Measurements from ENCODE around the gene FAM135A.

The FAM135A gene

DNA sequence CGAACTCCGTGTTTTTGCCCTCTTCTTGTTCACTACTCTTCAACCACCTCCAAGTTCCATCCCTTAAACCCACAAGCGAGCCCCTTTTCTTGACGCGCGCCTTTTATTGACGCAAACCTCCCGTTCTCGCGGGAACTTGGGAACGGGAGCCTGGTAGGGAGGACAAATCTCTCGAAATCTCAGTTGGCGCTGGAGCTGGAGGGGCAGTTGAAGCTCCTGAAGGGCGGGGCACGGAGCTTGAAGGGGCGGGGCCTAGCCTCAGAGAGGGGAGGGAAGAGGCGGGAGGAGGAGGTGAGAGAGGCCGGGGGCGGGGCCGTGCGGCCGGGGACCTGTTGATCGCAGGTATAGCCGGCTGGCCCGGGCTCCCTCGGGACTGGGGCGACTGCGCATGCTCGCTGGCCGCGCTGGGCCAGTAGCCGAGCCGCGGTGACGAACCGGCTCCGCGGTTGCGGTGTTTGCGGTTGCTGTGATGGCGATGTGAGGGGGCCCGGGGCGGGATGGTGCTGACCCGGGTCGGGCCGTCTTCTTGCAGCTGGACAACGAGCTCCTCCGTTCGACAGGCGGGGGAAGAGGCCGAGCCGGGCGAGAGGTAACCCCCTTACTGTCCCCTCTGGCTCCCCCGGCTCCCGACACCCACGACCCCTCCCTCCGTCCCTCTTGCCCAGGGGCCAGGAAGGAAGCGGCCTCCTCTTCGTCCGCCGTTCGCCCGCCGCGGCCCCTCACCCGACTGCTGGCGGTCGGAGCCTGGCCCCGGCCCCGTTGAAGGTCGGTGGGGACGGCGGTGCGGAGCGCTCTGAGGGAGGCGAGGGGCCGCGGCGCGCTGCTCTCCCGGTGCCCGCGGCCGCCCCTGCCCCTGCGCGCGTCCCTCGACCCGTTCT is at the start of gene FAM135A:
TSS of gene FAM135A (plus strand) at position 395 of the 878 bp plus-strand sequence. CDS start 14,835 bp downstream, outside the sequence.
- peak; percentile 99 for DNase-seq

DNA sequence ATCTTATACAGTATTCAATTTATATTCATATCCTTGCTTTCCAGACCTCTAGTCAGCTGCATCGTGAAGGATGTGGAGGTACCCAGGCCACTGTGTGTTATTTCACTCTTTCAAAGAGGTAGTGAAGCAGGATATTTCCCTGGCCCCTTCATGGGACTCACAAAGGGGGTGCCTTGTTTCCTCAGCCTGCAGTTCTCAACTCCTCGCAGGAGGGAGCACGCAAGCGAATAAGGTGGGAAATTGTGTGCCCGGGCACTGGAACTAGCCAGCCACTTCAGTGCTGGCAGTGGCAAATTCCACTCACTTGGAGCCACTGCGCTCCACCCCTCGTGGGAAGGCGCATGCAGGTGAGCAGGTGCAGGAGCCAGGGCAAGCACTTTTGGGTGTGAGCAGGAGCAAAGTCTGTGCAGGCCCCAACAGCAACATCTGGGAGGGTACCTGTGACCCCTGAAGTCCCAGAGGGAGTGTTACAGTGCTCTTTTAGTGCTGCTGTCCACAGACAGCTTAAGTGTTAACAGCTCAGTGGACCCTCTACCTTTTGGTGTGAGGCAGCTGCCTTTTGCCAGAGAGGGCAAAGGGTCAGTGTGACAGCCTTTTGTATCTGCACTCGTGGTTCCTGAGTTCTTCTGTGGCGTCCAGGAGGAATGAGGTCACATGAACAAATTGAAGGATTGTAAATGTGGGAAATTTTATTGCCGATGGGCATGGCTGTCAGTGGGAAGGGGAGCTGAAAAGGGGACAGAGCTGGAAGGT is 49.4 kb upstream of the FAM135A start:
- DNase-seq = no peak

DNA sequence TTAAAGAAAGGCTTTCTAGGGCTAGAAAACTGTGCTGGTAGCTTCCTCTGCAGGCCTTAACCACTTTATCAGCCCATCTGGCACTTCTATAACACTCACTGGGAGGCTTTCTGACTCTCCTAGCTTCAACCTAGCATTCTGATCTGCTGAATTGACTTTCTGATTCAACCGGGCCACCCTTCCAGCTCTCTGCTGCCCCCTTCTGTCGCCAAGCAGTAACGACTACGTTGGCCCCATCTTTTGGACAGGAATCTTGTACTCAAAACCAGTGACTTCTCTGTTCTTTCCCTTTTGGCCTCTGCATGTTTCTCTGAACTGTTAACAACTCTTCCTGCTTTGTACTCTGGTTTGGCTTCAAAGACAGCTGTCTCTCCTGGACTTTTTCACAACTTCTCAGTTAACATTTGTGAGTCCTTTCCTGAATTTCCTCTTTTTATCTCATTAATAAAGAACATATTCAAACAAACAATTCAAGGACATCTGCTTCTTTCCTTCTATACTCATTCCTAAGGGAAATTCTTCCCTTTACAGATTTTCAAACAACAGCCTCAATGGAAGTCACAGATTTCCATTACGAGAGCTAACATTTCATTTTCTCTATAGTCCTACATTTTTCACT is 43.9 kb upstream of the FAM135A start:
- peak; percentile 79 for DNase-seq

DNA sequence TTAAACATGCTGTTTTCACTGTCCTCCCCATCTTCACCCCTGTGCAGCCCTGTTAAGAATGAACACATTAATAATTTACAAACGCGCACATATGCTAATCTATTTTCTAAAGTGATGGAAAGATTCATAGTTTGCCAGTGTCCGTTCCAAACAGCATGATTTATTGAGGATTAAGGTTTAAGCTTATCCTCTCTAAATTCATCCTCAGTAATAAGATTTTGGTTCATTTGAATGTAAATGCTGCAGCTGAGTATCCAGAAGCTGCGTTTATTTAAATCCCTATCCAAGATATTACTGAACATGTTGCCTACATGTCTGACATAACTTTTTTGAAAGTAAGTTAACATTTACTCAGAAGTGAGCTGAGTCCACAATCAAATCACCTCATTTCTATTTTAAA is 42.8 kb upstream of the FAM135A start:
- no peak for DNase-seq

DNA sequence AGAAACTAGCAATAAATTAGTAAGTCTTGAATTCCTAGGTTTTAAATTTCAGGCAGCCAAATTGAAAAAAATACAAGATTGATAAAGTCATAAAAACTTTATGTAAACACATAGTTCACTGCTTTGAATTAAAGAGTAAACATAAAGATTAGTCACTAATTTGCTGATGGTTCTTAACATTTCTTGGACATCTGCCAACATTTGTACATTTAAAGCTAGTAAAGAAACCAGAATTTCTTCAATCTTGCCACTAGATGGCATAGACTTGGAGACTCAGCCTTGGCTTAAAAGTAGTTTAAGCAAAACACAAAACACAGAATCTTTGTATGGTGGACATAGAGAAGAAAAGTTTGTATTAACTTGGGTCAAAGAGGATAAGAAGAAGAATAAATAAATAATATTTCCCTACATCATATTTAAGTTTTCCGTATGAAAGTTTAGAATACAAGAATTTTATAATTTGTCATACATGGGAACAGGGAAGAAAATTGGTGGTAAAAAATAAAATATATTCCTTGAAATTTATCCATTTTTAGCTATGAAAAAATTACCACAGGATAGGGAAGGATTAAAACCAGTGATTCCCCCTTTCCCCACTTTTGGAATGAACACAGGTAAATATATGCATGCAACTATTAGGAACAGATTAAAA is 41.7 kb upstream of the FAM135A start:
- DNase-seq = no peak

DNA sequence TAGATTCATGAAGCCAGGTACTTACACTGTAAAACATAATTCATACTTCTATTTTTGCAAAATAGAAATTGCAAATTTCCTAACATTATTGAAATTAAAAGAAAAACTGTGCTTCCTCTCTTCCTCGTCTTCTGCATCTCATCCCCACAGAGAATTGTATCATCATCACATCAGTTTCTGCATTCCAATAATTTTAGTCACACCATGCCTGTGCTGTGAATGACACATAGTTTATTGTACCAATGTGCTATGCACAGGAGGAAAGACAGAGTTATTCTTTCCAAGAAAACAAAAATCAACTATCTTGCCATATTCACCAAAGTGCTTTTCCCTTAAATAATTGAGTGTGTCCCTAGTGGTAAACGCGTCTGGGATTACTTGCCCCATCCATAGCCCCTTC is 38.1 kb upstream of the FAM135A start:
- DNase-seq = no peak

DNA sequence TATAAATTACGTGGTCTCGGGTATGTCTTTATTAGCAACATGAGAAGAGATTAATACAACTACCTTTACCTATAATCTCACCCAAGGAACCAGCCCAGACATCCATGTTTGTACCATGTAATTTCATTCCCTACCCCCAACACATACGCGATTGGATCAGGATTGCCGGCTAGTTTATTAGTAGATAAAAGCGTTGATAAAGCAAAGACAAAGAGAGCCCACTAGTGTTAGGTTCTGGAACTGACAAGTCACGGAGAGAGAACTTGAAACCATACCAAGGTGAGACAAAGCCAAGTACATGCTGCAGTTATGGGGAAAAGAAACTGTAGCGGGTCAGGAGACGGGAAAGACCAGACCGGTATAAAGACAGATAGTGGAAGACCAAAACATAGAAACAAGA is 37.4 kb upstream of the FAM135A start:
- no peak for DNase-seq

DNA sequence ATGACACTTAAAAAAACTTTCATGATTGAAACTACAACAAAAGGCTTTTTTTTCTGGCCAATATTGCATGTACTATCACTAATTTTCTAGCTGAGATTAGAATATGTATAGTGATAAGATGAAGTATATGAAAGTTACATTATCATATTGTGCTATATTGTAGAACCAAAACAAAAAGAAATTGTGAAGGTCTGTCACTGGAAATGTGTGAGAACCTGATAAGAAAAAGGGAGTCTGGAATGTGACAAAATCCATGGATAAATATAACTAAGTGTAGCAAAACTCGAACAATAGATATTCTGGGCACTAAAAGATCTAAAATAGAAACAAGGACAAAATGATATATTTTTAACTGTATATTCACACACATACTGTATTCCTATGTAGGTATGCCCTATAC is 36.7 kb upstream of the FAM135A start:
- no peak for DNase-seq

DNA sequence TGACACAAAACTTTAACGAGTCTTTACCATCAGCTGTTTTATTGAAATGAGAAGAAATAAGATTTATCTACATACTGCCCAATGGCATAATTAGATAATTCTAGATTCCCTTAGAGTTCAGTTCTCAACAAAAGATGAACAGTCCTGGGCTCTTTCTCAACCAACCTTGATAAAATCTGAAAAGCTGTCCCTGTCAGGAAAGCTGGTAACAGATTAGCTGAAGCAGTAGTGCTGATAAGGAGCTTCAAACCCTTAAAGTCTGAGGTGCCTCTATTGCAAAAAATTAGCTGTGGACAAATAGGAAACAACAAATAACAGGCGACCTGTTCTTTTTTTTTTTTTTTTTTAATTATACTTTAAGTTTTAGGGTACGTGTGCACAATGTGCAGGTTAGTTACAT is 35.9 kb upstream of the FAM135A start:
- no peak for DNase-seq

DNA sequence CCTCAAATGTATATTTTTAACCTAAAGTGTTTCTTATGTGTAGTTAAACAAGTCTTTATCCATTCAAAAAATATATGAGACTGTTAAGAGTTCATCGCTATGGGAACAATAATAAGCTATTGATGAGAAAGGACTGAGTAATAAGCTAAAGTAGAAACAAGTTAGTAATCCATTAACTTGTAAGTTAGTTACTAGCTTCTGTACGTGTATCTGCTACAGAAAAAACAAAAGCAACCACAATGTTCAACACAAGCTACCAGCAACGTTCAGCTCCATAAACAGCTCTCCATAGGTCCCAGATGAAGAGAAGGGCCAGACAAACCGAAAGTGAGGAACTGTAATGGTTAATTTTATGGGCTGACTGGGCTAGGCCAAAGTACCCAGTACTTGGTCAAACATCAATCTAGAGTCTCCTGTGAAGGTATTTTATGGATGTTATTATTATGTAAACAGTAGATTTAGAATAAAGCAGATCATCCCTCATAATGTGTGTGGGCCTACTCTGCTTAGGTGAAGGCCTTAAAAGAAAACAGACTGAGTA is 33.8 kb upstream of the FAM135A start:
- DNase-seq = no peak

DNA sequence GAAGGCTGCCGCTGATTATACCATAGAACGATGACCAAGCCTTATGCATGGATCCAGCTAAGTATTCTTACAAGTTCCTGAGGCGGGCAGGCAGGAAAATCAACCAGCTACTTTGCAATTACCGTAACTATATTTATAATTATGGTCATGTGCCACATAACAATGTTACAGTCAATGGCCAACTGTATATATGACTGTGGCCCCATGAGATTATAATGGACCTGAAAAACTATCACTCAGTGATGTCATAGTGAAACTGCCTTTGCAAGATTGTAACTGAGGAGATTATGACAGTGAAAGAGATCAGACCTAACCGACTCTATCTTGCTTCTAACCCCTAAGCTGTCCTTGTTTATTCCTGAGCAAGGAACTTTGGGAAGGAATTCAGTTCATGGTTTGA is 33.1 kb upstream of the FAM135A start:
- no peak for DNase-seq

DNA sequence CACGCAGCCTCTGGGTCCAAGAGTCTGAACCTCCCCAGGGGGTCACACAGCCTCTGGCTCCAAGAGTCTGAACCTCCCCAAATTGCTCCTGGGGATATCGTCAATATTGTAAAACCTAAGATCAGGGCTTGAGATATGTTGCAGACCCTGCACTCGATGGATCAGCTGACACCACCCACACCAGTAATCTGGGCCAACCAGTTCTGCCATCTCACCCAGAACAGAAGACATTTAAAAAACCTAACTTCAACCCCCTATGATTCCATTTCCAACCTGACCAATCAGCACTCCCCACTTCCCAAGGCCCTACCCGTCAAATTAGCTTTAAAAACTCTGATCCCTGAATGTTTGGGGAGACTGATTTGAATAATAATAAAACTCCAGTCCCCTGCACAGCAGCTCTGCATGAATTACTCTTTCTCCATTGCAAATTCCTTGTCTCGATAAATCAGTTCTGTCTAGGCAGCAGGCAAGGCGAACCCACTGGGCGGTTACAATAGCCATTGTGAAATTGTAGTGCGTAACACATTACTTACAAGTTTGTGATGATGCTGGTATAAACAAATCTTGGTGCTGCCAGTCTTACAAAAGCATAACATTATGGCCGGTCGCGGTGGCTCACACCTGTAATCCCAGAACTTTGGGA is 32.4 kb upstream of the FAM135A start:
- no peak for DNase-seq

DNA sequence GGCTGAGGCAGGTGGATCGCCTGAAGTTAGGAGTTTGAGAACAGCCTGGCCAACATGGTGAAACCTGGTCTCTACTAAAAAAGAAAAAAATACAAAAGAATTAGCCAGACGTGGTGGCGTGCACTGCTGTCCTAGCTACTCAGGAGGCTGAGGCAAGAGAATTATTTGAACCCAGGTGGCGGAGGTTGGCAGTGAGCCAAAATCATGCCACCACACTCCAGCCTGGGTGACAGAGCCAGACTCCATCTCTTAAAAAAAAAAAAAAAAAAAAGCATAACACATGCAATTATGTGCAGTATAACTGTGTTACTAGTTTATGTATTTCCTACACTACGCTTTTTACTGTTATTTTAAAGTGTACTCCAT is 31.9 kb upstream of the FAM135A start:
- DNase-seq = no peak

DNA sequence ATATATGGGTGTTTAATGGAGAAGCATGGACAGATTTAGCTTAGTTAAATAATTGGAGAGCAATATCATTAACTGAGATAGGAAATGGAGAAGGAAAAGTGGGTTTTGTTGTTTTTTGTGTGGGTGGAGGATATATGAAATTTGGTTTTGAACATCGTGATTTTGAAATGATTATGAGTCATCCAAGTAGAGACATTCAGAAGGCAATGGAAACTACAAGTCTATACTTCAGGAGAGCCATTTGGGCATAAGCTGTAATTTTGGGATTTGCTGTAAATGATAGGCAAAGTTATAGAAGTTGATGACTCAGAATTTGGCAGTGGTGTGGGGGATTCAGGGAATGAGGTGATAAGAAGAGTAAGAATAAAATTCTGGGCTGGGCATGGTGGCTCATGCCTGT is 27.4 kb upstream of the FAM135A start:
- no peak for DNase-seq

DNA sequence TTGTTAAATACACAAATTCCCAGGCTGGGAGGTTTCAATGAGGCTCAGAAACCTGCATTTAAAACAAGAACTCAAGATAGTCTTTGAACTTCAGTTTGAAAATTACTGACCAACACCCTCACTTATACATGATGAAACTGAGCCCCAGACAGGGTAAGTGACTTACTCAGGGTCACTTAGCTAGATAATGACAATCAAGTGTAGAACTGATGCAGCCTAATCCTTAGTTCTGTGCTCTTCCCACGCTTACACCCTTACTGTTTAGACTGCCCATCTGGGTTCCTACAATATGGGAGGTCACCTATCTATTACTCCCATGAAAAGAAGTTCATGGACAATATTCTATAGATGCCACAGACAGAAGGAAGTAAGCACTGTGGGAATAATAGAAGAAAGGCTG is 24.5 kb upstream of the FAM135A start:
- no peak for DNase-seq

DNA sequence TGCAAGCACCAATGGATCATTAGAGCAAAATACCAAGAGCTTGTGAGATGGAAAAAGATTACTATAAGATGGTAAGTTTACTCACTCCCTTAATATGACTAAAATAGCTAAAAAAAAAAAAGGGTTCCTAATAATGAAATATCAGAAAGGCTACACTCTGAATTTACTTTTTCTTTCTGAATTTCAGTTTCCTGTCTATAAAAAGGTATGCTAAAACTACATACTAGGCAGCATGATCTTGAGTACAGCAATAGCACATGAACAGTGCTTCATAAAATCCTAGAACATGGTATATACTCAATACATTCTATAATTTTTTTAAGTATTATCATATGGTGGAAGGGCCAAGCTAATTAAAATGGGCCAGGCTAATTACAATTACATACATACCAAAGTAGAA is 24.0 kb upstream of the FAM135A start:
- DNase-seq = no peak

DNA sequence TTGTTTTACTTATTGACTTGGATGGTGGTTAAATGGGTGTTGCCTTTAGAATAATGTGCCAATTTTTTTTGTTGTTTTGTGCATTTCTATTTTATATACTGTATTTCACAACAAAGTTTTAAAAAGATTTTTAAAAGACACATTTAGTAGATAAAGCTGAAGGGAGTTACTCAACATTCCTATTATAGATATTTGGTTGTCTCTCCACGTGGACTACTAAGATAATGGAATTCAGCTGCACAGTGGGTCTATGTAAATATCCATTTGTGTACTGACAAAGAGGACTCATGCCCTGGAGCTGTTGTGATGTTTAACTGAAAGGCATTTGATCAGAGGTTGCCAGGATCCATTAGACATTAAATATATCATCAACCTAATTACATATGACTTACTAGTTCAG is 23.2 kb upstream of the FAM135A start:
- no peak for DNase-seq

DNA sequence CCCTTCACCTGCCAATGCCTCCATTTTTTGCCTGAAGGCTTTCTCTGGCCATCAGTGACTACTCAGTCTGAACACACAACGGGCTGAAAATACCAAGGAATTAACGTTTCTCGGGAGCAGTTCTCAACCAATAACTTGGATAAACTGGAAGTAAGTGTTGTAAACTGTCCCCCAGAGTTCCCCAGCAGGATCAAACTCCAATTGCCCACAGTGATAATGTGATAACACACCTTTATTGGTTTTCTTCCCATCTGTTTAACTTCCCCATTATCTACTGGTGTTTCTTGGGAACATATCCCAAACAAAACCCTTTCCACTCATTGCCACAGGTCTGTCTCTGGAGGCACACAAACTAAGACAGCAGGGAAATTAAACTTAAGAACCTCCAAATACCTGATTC is 21.8 kb upstream of the FAM135A start:
- no peak for DNase-seq

DNA sequence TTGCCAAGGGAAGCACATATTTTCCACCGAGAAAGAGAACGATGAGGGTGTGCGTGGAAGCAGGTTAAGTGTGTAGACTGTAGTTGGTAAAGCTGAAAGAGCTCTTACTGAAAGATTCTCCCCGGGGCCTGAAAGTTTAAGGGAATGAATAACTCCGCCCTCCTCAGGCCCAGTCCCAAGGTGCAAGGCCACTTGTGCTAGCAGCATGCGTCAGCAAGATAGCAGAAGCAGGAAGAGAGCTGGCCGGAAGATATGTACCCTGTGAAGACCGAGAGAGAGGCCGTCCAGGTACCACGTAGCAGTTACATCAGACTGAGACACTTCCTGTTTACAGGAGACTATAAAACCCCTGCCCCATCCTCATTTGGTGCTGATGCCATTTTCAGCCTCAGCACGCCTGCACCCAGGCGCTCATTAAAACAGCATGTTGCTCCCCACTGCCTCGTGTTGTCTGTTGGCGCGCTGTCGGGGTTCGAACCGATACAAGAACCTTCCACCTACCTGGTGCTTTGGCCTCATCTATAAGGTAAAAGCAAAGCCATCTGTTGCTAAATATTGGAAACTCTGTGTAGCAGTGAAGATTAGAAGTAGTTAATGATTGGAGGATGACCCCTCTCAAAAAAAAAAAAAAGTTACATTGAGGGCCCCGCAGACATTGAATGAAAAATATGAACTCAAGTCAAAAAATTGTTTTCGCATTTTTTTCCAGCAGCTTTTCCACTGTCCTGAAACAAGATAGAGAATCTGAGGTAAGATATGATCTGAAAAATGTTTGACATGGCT is 18.6 kb upstream of the FAM135A start:
- no peak for DNase-seq

DNA sequence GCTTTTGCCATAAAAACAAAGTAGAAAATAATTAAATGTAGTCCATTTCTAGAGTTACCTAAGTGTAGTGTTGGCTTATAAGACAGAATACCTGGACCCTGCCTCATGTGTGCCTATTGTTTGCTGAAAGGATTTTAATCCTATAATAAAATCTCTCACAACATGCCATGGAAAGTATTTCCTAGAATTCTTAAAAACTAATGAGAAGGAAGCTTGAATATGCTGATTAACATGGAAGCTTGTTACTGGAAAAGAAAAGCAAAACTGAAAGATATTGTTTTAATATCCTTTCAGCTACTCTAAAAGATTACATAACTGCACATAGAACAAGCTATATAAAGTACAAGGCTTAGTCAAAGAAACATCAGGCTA is 18.0 kb upstream of the FAM135A start:
- DNase-seq = no peak

DNA sequence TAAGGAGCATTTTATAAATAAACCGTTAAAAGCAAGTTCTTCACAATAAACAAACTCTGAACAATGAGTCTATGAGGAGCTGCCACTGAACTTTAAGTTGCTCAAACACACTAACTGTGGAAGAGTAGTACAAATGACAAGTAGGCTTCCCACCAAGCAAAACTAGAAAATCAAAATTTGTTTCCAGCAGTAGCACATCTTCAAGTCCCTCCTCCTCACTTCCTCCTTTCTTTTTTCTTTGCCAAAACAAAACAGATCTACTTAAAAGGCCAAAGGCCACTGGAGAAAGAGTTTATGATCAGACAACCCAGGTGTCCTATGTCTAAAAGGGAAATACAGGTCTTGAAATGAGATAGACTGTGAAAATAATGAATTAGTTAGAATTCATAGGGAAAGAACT is 17.1 kb upstream of the FAM135A start:
- DNase-seq = no peak

All from femur (tissue), 1 donor.